PC-3 (cell line): ENCODE results near the gene MAP3K20. TPM values are rescaled to one million over a fixed set of nuclear protein-coding genes. Genes with fewer than 3 reads are reported as not detected.

Experiments used
- ATAC-seq: fragments of 200-7000 bp; cut with Tn5 transposase; 2 replicates; pipeline ENCODE4 v1.9.1; 2020; ENCODE audit warnings: mild to moderate bottlenecking, moderate library complexity
- Bru-seq: library from RNA; stranded (reverse); fragments of 400-500 nt; gene quantifications from one replicate; lab custom pipeline; 2021; lab: Mats Ljungman, UMichigan
- BruChase-seq, 2 experiments: library from RNA; stranded (reverse); fragments of 400-500 nt; gene quantifications; one replicate each; lab custom pipeline; 2021; lab: Mats Ljungman, UMichigan
- BruUV-seq: library from RNA; stranded (reverse); fragments of 400-500 nt; replicated peaks from 2 replicates; lab custom pipeline; 2021; lab: Mats Ljungman, UMichigan
- CTCF ChIA-PET: fragments of 300-600 bp; sonication (Branson Sonifier 250); formaldehyde crosslinking; loops from one replicate; lab custom pipeline; 2022; ENCODE audit warnings: antibody characterized with exemption; lab: Charles Lee
- POLR2A ChIA-PET: fragments of 300-600 bp; sonication (Branson Sonifier 250); formaldehyde crosslinking; loops from one replicate; lab custom pipeline; 2022; ENCODE audit warnings: antibody characterized with exemption; ENCODE audit not compliant: unreplicated experiment; lab: Charles Lee
- DNase-seq: peaks from one replicate; pipeline ENCODE4 v3.0.0-alpha.2; 2015
- H2AFZ ChIP-seq: fragments of 300-600 bp; sonication (generic); 2 replicates; pipeline ENCODE4 v1.6.0; 2016; ENCODE audit warnings: antibody characterized with exemption, low read length
- H3F3A ChIP-seq: fragments of 300-600 bp; sonication (generic); one replicate; pipeline ENCODE4 v1.6.0; 2017; ENCODE audit warnings: antibody characterized with exemption, low read length, control low read depth, mild to moderate bottlenecking; ENCODE audit not compliant: unreplicated experiment
- H3K27ac ChIP-seq: fragments of 300-600 bp; sonication (generic); 2 replicates; pipeline ENCODE4 v1.5.1; 2016; ENCODE audit warnings: mild to moderate bottlenecking, low read length
- H3K27me3 ChIP-seq: fragments of 300-600 bp; sonication (generic); 2 replicates; pipeline ENCODE4 v1.6.1; 2016; ENCODE audit warnings: low read length, mixed read lengths
- H3K36me3 ChIP-seq: fragments of 300-600 bp; sonication (generic); 2 replicates; pipeline ENCODE4 v1.6.1; 2016; ENCODE audit warnings: low read depth, mixed run types, low read length, mixed read lengths
- H3K4me1 ChIP-seq: fragments of 300-600 bp; sonication (generic); 2 replicates; pipeline ENCODE4 v1.5.1; 2016; ENCODE audit warnings: low read length; ENCODE audit not compliant: insufficient read depth
- H3K4me2 ChIP-seq: fragments of 300-600 bp; sonication (generic); 2 replicates; pipeline ENCODE4 v1.6.0; 2016; ENCODE audit warnings: low read length
- H3K4me3 ChIP-seq: fragments of 300-600 bp; sonication (generic); 2 replicates; pipeline ENCODE4 v1.5.1; 2016; ENCODE audit warnings: mild to moderate bottlenecking, low read length, mixed read lengths
- H3K79me2 ChIP-seq: fragments of 300-600 bp; sonication (generic); 2 replicates; pipeline ENCODE4 v1.6.1; 2017; ENCODE audit warnings: low read length, mixed read lengths
- H3K9ac ChIP-seq: fragments of 300-600 bp; sonication (generic); 2 replicates; pipeline ENCODE4 v1.6.0; 2016; ENCODE audit warnings: mild to moderate bottlenecking, low read length
- H3K9me2 ChIP-seq: fragments of 300-600 bp; sonication (generic); replicated peaks from 2 replicates; pipeline ENCODE4 v1.6.1; 2016; ENCODE audit warnings: mixed run types, low read length, mixed read lengths
- H3K9me3 ChIP-seq: fragments of 300-600 bp; sonication (generic); 2 replicates; pipeline ENCODE4 v1.6.1; 2016; ENCODE audit warnings: low read length, mixed read lengths
- H4K20me1 ChIP-seq: fragments of 300-600 bp; sonication (generic); 2 replicates; pipeline ENCODE4 v1.6.1; 2016; ENCODE audit warnings: low read length, mixed read lengths
- EZH2 ChIP-seq: fragments of 300-600 bp; sonication (generic); IDR thresholded peaks from one replicate; pipeline ENCODE4 v1.6.1; 2017; ENCODE audit warnings: antibody characterized with exemption, mild to moderate bottlenecking, low read length; ENCODE audit not compliant: unreplicated experiment
- EZH2phosphoT487 ChIP-seq: fragments of 300-600 bp; sonication (generic); IDR thresholded peaks from 2 replicates; pipeline ENCODE4 v1.6.1; 2018; ENCODE audit warnings: mild to moderate bottlenecking, antibody characterized with exemption, low read length, borderline replicate concordance
- intact Hi-C: fragments of 100-400 bp; cut with micrococcal nuclease; formaldehyde crosslinking; loops from 2 replicates; pipeline ENCODE4 v1.9.0; 2023
- long read RNA-seq: library from polyadenylated mRNA; unstranded; transcript quantifications from one replicate; pipeline ENCODE4 v2.0.0, GENCODE V29; 2021; ENCODE audit not compliant: unreplicated experiment
- total RNA-seq: library from RNA; depleted of rRNA; stranded (reverse); fragments of >200 nt; gene quantifications from 2 replicates; pipeline ENCODE4 v1.2.3, GENCODE V29; 2014; rRNA removed
- TF ChIP-seq, protein P1 (sequence below): fragments of 300-600 bp; sonication (generic); conservative IDR thresholded peaks from 2 replicates; pipeline ENCODE4 v1.5.1; 2017; ENCODE audit warnings: antibody characterized with exemption, low read depth, mild to moderate bottlenecking, low read length

Gene MAP3K20
- total RNA-seq (23.1 and 29.8 TPM in 2 replicates), Bru-seq, nascent RNA (percentile 72 among the genes with signal in this experiment), BruChase-seq, experiment 1, labeled RNA remaining after a 6-hour chase (percentile 66 among the genes with signal in this experiment), BruChase-seq, experiment 2, labeled RNA remaining after a 2-hour chase (percentile 55 among the genes with signal in this experiment)
- long read RNA-seq, full-length matches to known transcripts, result 28 of 42 reads
- long read RNA-seq, partial matches to known transcripts, result 1 of 42 reads
- long read RNA-seq, other reads (novel, unspliced or antisense), result 13 of 42 reads

DNA sequence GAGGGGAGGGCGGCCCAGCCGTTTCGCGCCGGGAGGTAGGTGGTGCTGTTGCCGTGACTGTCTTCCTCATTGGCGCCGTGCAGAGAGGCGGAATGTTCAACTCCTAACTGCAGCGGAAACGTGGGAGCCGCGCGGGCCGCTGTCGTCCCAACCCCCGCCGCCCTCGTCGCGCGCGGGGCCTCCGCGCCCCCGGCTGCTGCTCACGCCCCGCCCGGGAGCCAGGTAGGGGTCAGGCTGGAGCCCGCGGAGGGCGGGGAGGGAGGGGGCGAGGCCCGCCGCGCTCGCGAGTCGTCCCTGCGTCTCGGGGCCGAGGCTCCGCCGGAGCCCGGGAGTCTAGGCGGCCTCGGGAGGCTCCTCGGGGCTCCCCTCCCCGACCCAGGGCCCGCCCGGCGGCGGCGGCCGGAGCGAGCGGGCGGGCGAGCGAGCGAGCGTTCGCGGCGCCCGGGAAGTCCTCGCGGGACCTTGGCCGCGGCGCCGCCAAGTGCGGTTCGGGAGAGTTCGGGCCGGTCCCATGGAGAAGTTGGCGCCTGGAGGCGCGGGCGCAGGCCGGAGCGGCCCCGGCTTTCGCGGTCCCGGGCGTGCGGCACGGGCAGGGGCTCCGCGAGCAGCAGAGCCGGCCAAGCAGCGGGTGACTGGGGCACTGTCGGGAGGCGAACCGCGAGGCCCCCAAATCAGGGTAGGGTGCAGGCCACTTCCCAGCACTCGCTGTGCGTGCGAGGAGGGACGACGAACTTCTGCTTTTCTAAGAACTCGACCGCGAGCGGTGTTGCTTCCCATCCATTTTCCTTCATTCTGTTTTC lies at the start of gene MAP3K20:
TSS of gene MAP3K20 (plus strand) at position 66 of the 800 bp plus-strand sequence. CDS start 15,186 bp downstream, outside the sequence.
- Histone ChIP-seq H3K9ac (peak within 1 kb of the TSS; percentile 95), H3K9me2 (no peaks in the 10 kb centered on the region), H3K27me3 (no peaks in the 10 kb centered on the region), H3F3A (peaks cover 6% of the 10 kb centered on the region), H3K36me3 (no peaks in the 10 kb centered on the region), H3K27ac (peak within 1 kb of the TSS; percentile 86), H2AFZ (peak within 1 kb of the TSS; percentile 96), H3K4me1 (peaks cover 38% of the 10 kb centered on the region), H4K20me1 (no peaks in the 10 kb centered on the region; the same call in 1 of the 2 replicates), H3K79me2 (peaks cover 41% of the 10 kb centered on the region), H3K4me3 (peak within 1 kb of the TSS; percentile 90), H3K9me3 (no peaks in the 10 kb centered on the region), H3K4me2 (peak within 1 kb of the TSS; percentile 89)
- intact Hi-C loops, result loop anchor here (1.0 kb wide), 2 partner anchors 49 to 134 kb away; no protein-coding TSS in a partner anchor
- peak; percentile 53 for ATAC-seq
- BruUV-seq, result no TSS peak
- TF ChIP-seq EZH2 (no peak), EZH2phosphoT487 (no peak)
- TF ChIP-seq, protein P1, sequence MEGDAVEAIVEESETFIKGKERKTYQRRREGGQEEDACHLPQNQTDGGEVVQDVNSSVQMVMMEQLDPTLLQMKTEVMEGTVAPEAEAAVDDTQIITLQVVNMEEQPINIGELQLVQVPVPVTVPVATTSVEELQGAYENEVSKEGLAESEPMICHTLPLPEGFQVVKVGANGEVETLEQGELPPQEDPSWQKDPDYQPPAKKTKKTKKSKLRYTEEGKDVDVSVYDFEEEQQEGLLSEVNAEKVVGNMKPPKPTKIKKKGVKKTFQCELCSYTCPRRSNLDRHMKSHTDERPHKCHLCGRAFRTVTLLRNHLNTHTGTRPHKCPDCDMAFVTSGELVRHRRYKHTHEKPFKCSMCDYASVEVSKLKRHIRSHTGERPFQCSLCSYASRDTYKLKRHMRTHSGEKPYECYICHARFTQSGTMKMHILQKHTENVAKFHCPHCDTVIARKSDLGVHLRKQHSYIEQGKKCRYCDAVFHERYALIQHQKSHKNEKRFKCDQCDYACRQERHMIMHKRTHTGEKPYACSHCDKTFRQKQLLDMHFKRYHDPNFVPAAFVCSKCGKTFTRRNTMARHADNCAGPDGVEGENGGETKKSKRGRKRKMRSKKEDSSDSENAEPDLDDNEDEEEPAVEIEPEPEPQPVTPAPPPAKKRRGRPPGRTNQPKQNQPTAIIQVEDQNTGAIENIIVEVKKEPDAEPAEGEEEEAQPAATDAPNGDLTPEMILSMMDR, result peak; percentile 42
- ChIA-PET CTCF (no interaction called here), POLR2A (no interaction called here)
- peak; percentile 60 for DNase-seq

DNA sequence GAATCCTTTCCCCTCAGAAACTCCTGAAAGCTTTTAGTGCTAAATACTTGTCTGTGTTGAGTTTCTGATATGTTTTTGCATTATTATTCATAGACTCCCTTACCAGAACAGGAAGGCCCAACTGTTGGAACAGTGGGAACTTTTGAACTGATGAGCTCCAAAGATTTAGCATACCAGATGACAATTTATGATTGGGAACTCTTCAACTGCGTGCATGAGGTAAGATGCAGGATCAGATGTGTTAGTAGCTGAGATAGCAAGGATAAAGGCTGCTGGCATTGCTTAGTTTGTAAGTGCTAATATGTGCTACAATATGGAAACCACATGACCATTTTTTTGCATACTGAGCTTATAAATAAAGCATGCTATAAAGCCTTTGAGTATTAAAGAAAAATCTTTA lies 49.2 kb upstream of the MAP3K20 start:
- DNase-seq, result no peak
- Histone ChIP-seq H3K27me3 (no peaks in the 10 kb centered on the region), H3K4me2 (no peak overlapping the region), H3K79me2 (no peaks in the 10 kb centered on the region), H3K36me3 (no peaks in the 10 kb centered on the region), H3K27ac (no peak overlapping the region), H4K20me1 (no peaks in the 10 kb centered on the region), H3F3A (no peaks in the 10 kb centered on the region), H3K4me3 (no peak overlapping the region), H3K9me2 (no peaks in the 10 kb centered on the region), H3K4me1 (peaks cover 7% of the 10 kb centered on the region), H3K9me3 (no peaks in the 10 kb centered on the region), H2AFZ (no peak overlapping the region), H3K9ac (no peak overlapping the region)
- intact Hi-C loops, result loop anchor here (2.0 to 5.0 kb wide), 2 partner anchors 376 to 1321 kb away; no protein-coding TSS in a partner anchor
- CTCF ChIA-PET, result interaction anchor here (0.7 to 2.1 kb wide), 4 partner anchors 23 to 184 kb away, joined by 3 to 6 read pairs (median 4); no protein-coding TSS in a partner anchor
- TF ChIP-seq, protein P1, result no peak
- TF ChIP-seq EZH2phosphoT487, result no peak
- POLR2A ChIA-PET, result no interaction called here
- no peak for ATAC-seq
- no TSS peak for BruUV-seq
